Activated CD4-positive, alpha-beta T cell treated with anti-CD3 and anti-CD28 coated beads, Interleukin-2, Interleukin-4, amounts not matched to agents 100 ng/mL and 50 ng/mL, durations not matched to agents 16 hours and 8 hours (primary cell): ENCODE measurements around the gene AP1S1.
"Not testable (repeated sequence)": the region's sequence is repeated elsewhere in the genome, so short reads cannot be mapped to it uniquely, and the experiment has no call there.

Experiments
- DNase-seq: peaks from one replicate; pipeline ENCODE4 v3.0.0-alpha.2; 2020; ENCODE audit warnings: low spot score

AP1S1 gene

DNA sequence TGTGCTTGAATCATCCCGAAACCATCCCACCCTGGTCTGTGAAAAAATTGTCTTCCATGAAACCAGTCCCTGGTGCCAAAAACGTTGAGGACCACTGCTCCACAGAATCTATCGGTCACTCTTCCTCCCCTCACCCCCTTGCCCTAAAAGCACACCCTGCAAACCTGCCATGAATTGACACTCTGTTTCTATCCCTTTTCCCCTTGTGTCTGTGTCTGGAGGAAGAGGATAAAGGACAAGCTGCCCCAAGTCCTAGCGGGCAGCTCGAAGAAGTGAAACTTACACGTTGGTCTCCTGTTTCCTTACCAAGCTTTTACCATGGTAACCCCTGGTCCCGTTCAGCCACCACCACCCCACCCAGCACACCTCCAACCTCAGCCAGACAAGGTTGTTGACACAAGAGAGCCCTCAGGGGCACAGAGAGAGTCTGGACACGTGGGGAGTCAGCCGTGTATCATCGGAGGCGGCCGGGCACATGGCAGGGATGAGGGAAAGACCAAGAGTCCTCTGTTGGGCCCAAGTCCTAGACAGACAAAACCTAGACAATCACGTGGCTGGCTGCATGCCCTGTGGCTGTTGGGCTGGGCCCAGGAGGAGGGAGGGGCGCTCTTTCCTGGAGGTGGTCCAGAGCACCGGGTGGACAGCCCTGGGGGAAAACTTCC, 28.2 kb upstream of the AP1S1 start:
- no peak for DNase-seq

DNA sequence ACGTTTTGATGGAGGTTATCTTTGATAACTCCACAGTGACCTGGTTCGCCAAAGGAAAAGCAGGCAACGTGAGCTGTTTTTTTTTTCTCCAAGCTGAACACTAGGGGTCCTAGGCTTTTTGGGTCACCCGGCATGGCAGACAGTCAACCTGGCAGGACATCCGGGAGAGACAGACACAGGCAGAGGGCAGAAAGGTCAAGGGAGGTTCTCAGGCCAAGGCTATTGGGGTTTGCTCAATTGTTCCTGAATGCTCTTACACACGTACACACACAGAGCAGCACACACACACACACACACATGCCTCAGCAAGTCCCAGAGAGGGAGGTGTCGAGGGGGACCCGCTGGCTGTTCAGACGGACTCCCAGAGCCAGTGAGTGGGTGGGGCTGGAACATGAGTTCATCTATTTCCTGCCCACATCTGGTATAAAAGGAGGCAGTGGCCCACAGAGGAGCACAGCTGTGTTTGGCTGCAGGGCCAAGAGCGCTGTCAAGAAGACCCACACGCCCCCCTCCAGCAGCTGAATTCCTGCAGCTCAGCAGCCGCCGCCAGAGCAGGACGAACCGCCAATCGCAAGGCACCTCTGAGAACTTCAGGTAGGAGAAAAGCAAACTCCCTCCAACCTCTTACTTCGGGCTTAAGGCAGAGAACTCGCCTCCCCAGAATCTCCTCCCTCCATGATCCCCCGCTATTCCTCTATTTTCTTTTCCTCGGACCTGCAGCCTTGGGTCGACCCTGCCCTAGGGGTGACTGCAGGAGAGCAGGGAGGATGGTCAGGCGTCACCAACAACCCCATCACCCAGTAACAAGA, 27.4 kb upstream of the AP1S1 start, which contains the start of gene SERPINE1:
Gene SERPINE1 (plus strand): TSS at position 454 of the 809 bp plus-strand sequence. CDS start 1,290 bp downstream, outside the sequence.
- DNase-seq: peak; percentile 54

DNA sequence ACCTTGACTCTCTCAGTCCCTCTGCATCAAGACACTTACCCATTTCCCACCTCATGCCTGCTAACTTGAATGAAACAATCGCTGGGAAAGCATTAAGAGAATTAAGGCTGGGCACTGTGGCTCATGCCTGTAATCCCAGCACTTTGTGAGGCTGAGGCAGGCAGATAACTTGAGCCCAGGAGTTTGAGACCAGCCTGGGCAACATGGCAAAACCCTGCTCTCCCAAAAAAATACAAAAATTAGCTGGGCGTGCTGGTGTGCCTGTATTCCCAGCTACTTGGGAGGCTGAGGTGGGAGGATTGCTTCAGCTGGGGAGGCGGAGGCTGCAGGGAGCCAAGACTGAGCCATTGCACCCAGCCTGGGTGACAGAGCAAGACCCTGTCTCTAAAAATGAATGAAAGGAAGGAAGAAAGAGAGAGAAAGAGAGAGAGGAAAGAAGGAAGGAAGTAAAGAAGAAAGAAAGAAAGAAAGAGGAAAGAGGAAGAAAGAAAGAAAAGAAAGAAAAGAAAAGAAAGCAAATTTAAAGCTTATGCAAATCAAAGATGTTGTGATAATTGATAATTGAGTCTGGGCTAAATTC, 26.7 kb upstream of the AP1S1 start:
- DNase-seq: no peak

DNA sequence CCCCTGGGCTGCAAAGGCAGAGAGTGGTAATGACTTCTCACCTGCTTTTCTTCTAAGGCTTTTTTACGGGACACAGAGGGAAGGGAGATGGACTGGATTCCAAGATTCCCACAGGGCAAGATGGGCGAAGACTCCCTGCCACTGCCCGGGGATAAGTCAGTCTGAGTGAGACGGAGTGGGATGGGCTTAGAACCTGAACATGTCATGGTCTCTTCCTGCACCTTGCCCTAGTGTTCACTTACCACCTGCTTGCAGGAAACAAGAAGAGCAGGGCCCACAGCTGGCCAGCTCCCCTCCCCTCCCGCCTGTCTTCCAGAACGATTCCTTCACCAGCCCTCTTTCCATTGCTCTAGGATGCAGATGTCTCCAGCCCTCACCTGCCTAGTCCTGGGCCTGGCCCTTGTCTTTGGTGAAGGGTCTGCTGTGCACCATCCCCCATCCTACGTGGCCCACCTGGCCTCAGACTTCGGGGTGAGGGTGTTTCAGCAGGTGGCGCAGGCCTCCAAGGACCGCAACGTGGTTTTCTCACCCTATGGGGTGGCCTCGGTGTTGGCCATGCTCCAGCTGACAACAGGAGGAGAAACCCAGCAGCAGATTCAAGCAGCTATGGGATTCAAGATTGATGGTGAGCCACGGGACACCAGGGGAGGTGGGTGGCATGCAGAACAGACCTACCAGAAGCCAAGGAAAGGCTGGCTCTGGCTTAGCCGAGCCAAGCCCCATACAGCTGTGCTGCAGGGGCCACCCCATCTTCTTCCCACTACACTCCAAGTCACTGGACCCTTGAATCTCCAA, 26.0 kb upstream of the AP1S1 start:
- DNase-seq: no peak

DNA sequence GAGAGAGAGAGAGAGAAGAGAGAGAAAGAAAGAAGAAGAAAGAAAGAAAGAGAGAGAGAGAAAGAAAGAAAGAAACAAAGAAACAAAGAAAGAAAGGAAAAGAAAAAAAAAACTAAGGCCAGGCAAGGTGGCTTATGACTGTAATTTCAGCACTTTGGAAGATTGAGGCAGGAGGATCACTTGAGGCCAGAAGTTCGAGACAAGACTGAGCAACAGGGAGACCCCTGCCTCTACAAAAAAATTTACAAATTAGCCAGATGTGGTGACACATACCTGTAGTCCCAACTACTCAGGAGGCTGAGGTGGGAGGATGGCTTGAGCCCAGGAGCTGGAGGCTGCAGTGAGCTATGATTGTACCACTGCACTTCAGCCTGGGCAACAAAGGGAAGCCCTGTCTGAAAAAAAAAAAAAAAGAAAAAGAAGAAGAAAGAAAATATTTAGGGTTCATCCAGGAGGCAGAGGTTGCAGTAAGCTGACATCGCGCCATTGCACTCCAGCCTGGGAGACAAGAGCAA, 24.6 kb upstream of the AP1S1 start:
- DNase-seq: no peak

DNA sequence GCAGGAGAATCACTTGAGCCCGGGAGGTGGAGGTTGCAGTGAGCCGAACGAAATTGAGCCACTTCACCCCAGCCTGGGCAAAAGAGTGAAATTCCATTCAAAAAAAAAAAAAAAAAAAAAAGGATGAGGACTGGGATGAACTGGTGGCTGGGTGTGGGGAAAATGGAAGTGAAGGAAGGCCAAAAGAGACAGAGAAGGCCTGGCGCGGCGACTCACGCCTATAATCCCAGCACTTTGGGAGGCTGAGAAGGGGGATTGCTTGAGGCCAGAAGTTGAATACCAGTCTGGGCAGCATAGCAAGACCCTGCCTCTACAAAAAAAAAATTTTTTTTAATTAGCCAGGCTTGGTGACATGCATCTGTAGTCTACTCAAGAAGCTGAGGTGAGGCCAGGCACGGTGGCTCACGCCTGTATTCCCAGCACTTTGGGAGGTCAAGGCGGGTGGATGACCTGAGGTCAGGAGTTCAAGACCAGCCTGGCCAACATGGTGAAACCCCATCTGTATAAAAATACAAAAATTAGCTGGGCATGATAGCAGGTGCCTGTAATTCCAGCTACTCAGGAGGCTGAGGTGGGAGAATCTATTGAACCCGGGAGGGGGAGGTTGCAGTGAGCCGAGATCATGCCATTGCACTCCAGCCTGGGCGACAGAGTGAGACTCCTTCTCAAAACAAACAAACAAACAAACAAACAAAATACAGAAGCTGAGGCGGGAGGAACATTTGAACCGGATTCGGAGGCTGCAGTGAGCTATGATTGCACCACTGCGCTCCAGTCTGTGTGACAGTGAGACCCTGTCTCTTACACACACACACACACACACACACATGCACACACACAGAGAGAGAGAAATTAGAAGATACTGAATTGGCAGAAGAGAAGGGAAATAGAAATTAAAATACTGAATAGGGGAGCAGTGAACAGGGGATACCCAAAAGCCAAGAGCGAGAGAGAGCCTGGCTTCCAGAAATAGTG, 21.4 kb upstream of the AP1S1 start:
- not testable (repeated sequence) for DNase-seq

DNA sequence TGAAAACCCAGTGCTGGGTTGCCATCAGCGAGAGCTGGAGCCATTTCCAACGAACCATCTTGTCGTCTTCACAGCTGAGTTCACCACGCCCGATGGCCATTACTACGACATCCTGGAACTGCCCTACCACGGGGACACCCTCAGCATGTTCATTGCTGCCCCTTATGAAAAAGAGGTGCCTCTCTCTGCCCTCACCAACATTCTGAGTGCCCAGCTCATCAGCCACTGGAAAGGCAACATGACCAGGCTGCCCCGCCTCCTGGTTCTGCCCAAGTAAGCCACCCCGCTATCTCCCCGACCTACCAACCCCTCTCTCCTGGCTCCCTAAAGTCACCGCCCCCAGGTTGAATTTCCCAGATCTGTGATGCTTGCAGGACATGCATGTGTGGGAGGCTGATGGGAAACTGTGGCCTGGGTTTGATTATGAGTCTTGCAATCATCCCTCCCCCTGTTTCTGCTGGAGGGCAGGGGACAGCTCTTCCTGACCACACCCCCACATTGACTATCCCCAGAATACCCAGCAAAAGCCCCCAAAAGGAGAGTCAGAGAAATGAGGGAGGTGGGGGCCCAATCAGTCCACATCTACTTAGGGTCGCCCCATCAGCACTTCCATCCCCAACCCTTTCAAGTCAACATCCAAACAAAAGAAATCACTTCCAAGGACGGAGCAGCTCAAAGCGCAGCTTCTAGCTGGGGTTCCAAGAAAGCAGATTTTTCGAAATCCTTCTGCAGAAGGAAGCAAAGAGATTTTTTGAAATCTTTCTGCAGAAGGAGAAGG, 20.5 kb upstream of the AP1S1 start:
- DNase-seq: no peak

DNA sequence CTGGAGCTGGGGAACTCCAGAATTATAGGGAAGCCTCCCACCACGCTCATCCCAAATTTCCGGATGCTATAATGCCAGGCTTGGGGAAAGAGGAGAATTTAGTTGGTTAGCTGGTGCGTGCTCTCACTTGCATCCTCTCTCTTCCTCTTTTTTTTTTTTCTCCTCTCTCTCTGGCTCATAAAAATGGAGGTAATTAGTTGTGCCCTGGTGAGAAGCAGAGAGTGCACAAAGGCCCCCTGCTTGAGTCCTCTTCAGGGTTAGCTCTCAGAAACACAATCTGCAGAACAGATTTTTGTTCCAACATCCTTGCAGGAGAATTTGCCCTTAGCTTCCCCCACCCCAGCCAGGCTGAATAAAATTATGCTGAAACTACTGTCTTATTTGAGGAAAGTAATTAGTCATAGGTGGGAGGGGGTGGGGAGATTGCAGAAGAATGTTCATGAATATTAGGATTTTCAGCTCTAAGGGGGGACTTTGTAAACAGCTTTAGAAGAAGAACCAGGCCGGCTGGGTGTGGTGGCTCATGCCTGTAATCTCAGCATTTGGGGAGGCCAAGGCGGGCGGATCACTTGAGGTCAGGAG, 19.8 kb upstream of the AP1S1 start:
- DNase-seq: no peak

DNA sequence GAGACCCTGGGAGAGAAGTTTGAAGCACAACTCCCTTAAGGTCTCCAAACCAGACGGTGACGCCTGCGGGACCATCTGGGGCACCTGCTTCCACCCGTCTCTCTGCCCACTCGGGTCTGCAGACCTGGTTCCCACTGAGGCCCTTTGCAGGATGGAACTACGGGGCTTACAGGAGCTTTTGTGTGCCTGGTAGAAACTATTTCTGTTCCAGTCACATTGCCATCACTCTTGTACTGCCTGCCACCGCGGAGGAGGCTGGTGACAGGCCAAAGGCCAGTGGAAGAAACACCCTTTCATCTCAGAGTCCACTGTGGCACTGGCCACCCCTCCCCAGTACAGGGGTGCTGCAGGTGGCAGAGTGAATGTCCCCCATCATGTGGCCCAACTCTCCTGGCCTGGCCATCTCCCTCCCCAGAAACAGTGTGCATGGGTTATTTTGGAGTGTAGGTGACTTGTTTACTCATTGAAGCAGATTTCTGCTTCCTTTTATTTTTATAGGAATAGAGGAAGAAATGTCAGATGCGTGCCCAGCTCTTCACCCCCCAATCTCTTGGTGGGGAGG, 16.5 kb upstream of the AP1S1 start:
- DNase-seq: no peak

DNA sequence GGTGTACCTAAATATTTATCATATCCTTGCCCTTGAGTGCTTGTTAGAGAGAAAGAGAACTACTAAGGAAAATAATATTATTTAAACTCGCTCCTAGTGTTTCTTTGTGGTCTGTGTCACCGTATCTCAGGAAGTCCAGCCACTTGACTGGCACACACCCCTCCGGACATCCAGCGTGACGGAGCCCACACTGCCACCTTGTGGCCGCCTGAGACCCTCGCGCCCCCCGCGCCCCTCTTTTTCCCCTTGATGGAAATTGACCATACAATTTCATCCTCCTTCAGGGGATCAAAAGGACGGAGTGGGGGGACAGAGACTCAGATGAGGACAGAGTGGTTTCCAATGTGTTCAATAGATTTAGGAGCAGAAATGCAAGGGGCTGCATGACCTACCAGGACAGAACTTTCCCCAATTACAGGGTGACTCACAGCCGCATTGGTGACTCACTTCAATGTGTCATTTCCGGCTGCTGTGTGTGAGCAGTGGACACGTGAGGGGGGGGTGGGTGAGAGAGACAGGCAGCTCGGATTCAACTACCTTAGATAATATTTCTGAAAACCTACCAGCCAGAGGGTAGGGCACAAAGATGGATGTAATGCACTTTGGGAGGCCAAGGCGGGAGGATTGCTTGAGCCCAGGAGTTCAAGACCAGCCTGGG, 15.9 kb upstream of the AP1S1 start:
- peak; percentile 91 for DNase-seq

DNA sequence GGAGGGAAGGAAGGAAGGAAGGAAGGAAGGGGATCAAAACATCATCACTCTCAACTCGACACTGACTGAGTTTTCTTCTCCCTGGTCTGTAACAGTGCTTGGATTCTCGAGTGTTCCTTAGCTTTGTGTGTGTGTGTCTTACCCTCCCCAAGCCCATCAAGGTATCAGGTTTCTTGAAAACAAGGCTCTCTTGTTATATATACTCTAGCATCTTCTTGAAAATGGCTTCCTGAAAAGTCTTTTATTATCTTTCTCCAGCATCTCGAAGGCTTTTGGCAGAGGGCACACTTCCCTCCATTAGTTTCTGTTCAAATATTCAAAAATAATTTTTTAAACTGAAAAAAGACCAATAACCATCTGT, 14.0 kb upstream of the AP1S1 start:
- DNase-seq: no peak

DNA sequence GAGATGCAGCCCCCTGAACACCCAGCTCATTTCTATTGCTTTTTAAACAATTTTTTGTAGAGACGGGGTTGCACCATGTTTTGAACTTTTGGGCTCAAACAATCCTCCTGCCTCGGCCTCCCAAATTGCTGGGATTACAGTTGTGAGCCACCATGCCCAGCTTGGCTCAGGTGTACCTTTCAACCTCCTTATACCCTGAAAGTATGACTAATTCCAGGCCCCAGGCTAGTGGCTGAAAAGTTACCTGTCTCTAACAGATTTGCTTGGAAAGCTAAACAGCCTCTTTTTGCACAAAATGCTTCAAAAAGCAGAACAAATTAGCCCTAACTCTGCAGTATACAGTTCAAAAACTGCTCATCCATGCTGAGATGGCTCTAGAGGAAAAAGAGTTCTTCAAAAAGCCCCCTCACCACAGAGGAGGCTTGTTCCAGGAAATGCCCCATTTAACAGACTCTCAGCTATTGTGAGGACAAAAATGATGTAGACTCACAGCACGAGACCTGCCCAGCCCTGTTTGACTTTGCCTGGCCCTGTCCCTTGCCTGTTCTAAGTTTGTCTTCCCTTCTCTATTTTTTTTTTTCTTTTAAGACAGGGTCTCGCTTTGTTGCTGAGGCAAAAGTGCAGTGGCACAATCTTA, 13.4 kb upstream of the AP1S1 start:
- DNase-seq: no peak

DNA sequence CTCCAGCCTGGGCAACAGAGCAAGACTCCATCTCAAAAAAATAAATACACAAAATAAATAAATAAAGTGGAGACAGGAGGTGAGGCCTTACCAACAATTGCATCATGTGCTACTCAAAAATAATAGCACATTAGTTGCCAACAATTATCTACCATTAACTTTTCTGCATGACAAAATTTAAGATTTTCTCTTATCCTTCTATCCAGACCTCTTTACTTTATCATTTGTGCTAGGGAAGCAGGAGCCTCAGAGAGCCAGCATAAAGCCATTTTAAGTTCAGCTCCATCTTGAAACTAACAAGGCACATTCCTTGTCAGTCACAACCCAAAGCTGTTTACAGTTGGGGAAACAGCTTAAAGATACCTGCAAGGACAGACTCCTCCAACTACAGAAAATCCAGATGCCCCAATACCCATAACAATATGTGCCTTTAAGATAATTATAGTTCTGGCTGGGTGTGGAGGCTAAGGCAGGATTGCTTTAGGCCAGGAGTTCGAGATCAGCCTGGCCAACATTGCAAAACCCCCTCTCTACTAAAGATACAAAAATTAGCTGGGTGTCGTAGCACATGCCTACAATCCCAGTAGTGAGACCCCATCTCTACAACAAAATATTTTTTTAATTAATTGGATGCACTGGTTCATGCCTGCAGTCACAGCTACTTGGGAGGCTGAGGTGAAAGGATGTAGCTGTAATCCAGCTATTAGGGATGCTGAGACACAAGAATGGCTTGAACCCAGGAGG, 2.2 kb upstream of the AP1S1 start:
- DNase-seq: no peak

DNA sequence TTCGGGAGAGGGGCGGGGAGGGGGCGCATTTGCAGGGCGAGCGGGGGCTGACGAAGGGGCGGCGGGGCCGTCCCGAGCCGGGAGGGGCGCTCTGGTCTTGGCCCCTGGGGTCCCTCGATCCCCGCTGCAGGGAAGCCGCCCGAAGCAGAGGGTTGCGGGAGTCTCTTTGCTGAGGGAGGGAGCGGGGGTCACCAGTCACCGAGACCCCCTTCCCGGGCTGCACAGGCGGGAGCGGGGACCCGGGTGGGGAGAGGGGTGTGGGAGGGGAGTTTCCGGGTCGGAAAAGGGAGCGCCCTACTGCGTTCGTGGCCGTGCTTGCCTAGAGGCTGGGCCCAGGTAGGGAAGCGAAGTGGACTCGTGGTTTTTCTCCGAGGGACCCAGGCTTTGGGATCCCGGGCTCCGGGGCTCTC, 422 bp downstream of the AP1S1 start:
- no peak for DNase-seq

DNA sequence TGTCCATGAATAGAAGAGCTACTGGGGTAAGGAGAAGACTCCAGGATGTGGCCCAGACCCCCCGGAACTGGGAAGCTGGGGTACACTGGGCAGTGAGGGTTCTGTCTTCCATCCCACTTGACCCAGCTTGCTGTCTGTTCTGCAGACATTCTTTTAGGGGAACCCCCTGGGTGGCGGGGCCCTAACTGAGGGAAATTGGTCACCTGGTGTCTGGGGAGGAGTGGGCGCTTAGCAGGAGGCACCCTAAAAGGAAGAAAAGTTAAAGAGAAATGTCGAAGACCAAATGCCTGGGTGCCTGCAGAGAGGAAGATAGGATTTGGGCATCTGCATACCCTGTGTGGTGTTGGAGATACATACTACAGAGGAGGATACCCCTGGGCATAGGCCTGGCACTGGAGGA, 1.0 kb downstream of the AP1S1 start:
- no peak for DNase-seq

DNA sequence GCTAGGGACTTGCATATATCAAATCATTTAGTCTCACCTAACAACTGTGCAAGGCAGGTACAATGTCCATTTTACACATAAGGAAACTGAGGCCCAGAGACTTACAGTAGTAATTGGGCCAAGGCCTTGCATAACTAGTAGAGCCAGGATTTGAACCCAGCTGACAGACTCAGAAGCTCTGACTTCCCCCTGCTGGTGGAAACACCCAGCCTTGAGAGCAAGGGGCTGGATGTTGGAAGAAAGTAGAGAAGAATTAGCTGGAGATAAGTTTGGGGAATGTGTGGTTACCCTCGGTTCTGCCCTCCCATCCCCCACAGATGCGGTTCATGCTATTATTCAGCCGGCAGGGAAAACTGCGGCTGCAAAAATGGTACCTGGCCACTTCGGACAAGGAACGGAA, 2.0 kb downstream of the AP1S1 start:
- DNase-seq: no peak

DNA sequence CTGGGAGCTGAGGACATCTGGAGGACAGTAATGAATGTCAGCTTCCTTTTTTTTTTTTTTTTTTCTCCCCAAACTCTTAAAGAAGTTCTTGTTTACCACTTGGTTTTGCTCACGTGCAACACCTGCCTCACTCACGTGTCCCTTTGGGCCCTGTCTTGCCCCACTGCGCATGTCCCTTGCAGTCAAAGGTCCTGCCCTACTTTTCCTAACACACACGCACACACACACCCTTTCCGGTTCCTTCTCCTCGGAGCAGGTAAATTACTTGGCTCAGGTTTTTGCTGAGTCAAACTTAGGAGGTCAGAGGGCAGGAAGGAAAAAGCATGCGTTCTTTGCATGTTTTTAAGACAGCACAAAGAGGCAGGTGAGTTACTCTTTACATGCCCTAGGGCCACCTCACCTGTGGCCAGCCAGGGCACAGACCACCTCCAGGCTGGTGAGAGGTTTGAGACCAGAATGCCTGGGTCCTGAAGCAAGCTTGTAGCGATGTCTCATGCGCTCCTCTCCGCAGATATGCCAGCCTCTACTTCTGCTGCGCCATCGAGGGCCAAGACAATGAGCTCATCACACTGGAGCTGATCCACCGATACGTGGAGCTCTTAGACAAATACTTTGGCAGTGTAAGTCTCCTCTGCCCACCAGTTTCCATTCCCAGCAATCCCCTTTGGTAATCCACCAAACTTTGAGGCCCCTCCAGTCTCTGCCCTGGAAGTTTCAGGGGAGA, 2.8 kb downstream of the AP1S1 start:
- no peak for DNase-seq
